K562 (cell line): ENCODE measurements around the gene GABRR1.

Source experiments
- CBX2 ChIP-seq: fragments of 200-600 bp; sonication (generic); IDR thresholded peaks from one replicate; pipeline ENCODE4 v1.6.1; 2012; ENCODE audit warnings: mild to moderate bottlenecking, low read length, inconsistent platforms; ENCODE audit not compliant: insufficient read depth, poor library complexity, severe bottlenecking
- CBX8 ChIP-seq: fragments of 200-600 bp; sonication (generic); IDR thresholded peaks from 2 replicates; pipeline ENCODE4 v1.6.1; 2012; ENCODE audit warnings: borderline replicate concordance, mixed run types, low read depth, mild to moderate bottlenecking, moderate library complexity, mixed read lengths, low read length, control low read depth, inconsistent platforms; ENCODE audit not compliant: poor library complexity, severe bottlenecking; ENCODE audit errors: extremely low read depth
- CTCF ChIP-seq, 3 experiments: IDR thresholded peaks in 2 of 3; conservative IDR thresholded peaks in 1 of 3; 2 replicates each; pipeline ENCODE4 v1.5.1; 2011 to 2012; ENCODE audit warnings: low read length in 3 of 3, mild to moderate bottlenecking in 3 of 3, control low read depth in 2 of 3, improper control_type of control experiment in 1 of 3, inconsistent platforms in 1 of 3, low read depth in 1 of 3, mixed read lengths in 1 of 3, moderate library complexity in 1 of 3; ENCODE audit not compliant: insufficient read depth in 2 of 3
- JUN ChIP-seq, 2 experiments: sonication (generic) in 1 of 2; formaldehyde crosslinking in 1 of 2; IDR thresholded peaks; 2 replicates each; pipeline versions ENCODE4 v1.6.1 to v1.8.0; 2012 to 2022; ENCODE audit warnings: borderline replicate concordance in 2 of 2, mild to moderate bottlenecking in 2 of 2, improper control_type of control experiment in 1 of 2, low read depth in 1 of 2, low read length in 1 of 2, missing genetic modification reagents in 1 of 2
- ZBTB17 ChIP-seq: fragments of 450-650 bp; formaldehyde crosslinking; IDR thresholded peaks from 2 replicates; pipeline ENCODE4 v1.4.0; 2020; ENCODE audit warnings: mild to moderate bottlenecking
- ZFP1 ChIP-seq: fragments of 450-650 bp; formaldehyde crosslinking; IDR thresholded peaks from 2 replicates; pipeline ENCODE4 v1.4.0; 2020; ENCODE audit warnings: mild to moderate bottlenecking, mixed read lengths

DNA sequence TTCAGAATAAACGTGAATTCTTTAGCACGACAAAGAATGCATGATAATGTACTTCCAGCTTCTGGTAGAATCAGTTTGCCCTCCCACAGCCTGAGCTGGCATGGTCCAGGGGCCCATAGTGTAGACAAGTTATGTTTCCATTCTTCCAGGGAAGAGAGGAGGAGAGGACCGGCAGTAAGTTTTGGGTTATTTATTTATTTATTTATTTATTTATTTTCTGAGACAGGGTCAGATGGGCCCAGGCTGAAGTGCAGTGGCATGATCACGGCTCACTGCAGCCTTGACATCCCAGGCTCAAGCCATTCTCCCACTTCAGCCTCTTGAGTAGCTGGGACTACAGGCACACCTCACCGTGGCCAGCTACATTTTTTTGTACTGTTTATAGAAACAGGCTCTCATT is 4.7 kb downstream of the GABRR1 start:
- no peak for TF ChIP-seq ZBTB17 (CRISPR knock-in tag)
- TF ChIP-seq CBX8 = no peak
- no peak for TF ChIP-seq JUN (IDR thresholded peaks at IDR 0.05; ENCODE audit: borderline replicate concordance, low read depth, low read length)
- TF ChIP-seq JUN (CRISPR knock-in tag; IDR thresholded peaks at IDR 0.05; ENCODE audit: borderline replicate concordance) = no peak
- no peak for TF ChIP-seq ZFP1 (CRISPR knock-in tag)
- TF ChIP-seq CBX2 = no peak
- no peak for TF ChIP-seq CTCF (IDR thresholded peaks at IDR 0.05 in 2 of 3, conservative IDR thresholded peaks at IDR 0.05 in 1 of 3; ENCODE audit: insufficient read depth in 2 of 3, low read depth in 1 of 3, low read length in 3 of 3)
